GM21367 (cell line): ENCODE results near the gene EDC3.
"Not testable (repeated sequence)": the region's sequence is repeated elsewhere in the genome, so short reads cannot be mapped to it uniquely, and the experiment has no call there.

Experiments
- ATAC-seq: cut with Tn5 transposase; IDR thresholded peaks from one replicate; pipeline ENCODE4 v1.9.1; 2021; ENCODE audit not compliant: unreplicated experiment

Gene EDC3

GRCh38 chr15:74710319-74711094 is 14.7 kb upstream of the EDC3 start:
- no peak for ATAC-seq

GRCh38 chr15:74709892-74710291 is 14.1 kb upstream of the EDC3 start:
- no peak for ATAC-seq

- no peak for ATAC-seq
Observed at GRCh38 chr15:74709011-74709410, 13.2 kb upstream of the EDC3 start.

GRCh38 chr15:74696808-74697207 is 984 bp upstream of the EDC3 start:
- no peak for ATAC-seq

GRCh38 chr15:74696398-74696729 is 540 bp upstream of the EDC3 start:
- peak; percentile 10 for ATAC-seq

GRCh38 chr15:74692327-74692726 is 3.5 kb downstream of the EDC3 start:
- ATAC-seq = no peak

- no peak for ATAC-seq
Observed at GRCh38 chr15:74683758-74684157, 12.1 kb downstream of the EDC3 start.

GRCh38 chr15:74682954-74683353 is 12.9 kb downstream of the EDC3 start:
- ATAC-seq = no peak

- ATAC-seq = no peak
Observed at GRCh38 chr15:74680456-74680855, 15.4 kb downstream of the EDC3 start.

GRCh38 chr15:74676801-74677200 is 19.0 kb downstream of the EDC3 start:
- ATAC-seq = no peak

GRCh38 chr15:74674161-74674560 is 21.7 kb downstream of the EDC3 start:
- ATAC-seq = no peak

- ATAC-seq = no peak
Observed at GRCh38 chr15:74669627-74670026, 26.2 kb downstream of the EDC3 start.

- no peak for ATAC-seq
Observed at GRCh38 chr15:74667975-74668374, 27.8 kb downstream of the EDC3 start.

GRCh38 chr15:74664670-74665069 is 31.2 kb downstream of the EDC3 start:
- ATAC-seq = no peak

GRCh38 chr15:74664028-74664616 is 31.7 kb downstream of the EDC3 start:
- ATAC-seq = no peak

- no peak for ATAC-seq
Observed at GRCh38 chr15:74663303-74664027, 32.4 kb downstream of the EDC3 start.

- no peak for ATAC-seq
Observed at GRCh38 chr15:74662064-74662860, 33.6 kb downstream of the EDC3 start.

- ATAC-seq = not testable (repeated sequence)
Observed at GRCh38 chr15:74661280-74661679, 34.5 kb downstream of the EDC3 start.

GRCh38 chr15:74657846-74658245 is 38.0 kb downstream of the EDC3 start:
- no peak for ATAC-seq

GRCh38 chr15:74656935-74657535 is 38.8 kb downstream of the EDC3 start:
- ATAC-seq = no peak

GRCh38 chr15:74655424-74655823 is 40.4 kb downstream of the EDC3 start:
- no peak for ATAC-seq
